ENCODE measurements around the gene EI24. TPM values are rescaled to one million over a fixed set of nuclear protein-coding genes. Genes with fewer than 3 reads are reported as not detected.

Gene EI24
- total and polyA plus RNA-seq, 9 of the 15 experiments (the other 6 are each of a cell fraction or from before 2014, with no cell fraction given) = 50.4 to 260 (median 168) TPM

GRCh38 chr11:125554038-125554437 lies 15.2 kb upstream of the EI24 start (continued):
- no peak for TF ChIP-seq RBM15 (IDR thresholded peaks at IDR 0.05; ENCODE audit: insufficient read depth, low read length)
- TF ChIP-seq ZC3H8 (IDR thresholded peaks at IDR 0.05) = no peak
- no peak for TF ChIP-seq BACH1 (tag; IDR thresholded peaks at IDR 0.05)
- TF ChIP-seq NEUROD1 (IDR thresholded peaks at IDR 0.05; ENCODE audit: borderline replicate concordance, low read depth, low read length, partially characterized antibody) = peak; percentile 40
- TF ChIP-seq HCFC1 (IDR thresholded peaks at IDR 0.05; ENCODE audit: low read depth, low read length) = no peak
- no peak for TF ChIP-seq ERF (CRISPR knock-in tag; IDR thresholded peaks at IDR 0.05)
- TF ChIP-seq ELF2 (CRISPR knock-in tag; IDR thresholded peaks at IDR 0.05) = no peak
- peak; percentile 98 for TF ChIP-seq ZNF592 (IDR thresholded peaks at IDR 0.05)
- TF ChIP-seq NR2C2 (CRISPR knock-in tag; IDR thresholded peaks at IDR 0.05) = peak; percentile 72; the same call in 1 of the 2 replicates
- TF ChIP-seq NR2C2 (tag; IDR thresholded peaks at IDR 0.05) = peak; percentile 86
- no peak for TF ChIP-seq ZEB2 (IDR thresholded peaks at IDR 0.05)
- no peak for TF ChIP-seq MEIS2 (IDR thresholded peaks at IDR 0.05; ENCODE audit: partially characterized antibody)
- TF ChIP-seq FOXA3 (CRISPR knock-in tag; conservative IDR thresholded peaks at IDR 0.05 in 1 of 2, IDR thresholded peaks at IDR 0.05 in 1 of 2) = 0 out of 4 replicates have a peak, but pooled peaks of 1 of the 2 experiments have one; percentile 28
- no peak for TF ChIP-seq DLX4 (CRISPR knock-in tag; IDR thresholded peaks at IDR 0.05)
- no peak for TF ChIP-seq ZNF444 (CRISPR knock-in tag; IDR thresholded peaks at IDR 0.05)
- TF ChIP-seq ZNF197 (CRISPR knock-in tag; IDR thresholded peaks at IDR 0.05; ENCODE audit: low read depth) = no peak
- no peak for TF ChIP-seq U2AF2 (optimal IDR thresholded peaks at IDR 0.05; ENCODE audit: low read depth, low read length)
- TF ChIP-seq NFIC (IDR thresholded peaks at IDR 0.05) = no peak
- TF ChIP-seq DMBX1 (CRISPR knock-in tag; IDR thresholded peaks at IDR 0.05; ENCODE audit: borderline replicate concordance) = peak; percentile 82
- TF ChIP-seq ZNF311 (CRISPR knock-in tag; IDR thresholded peaks at IDR 0.05) = no peak
- no peak for TF ChIP-seq EGR1 (conservative IDR thresholded peaks at IDR 0.05)
- no peak for TF ChIP-seq ZNF584 (CRISPR knock-in tag; IDR thresholded peaks at IDR 0.05; ENCODE audit: low read depth)
- peak; percentile 70 for TF ChIP-seq EP400 (IDR thresholded peaks at IDR 0.05)
- no peak for TF ChIP-seq HNRNPK (IDR thresholded peaks at IDR 0.05; ENCODE audit: low read depth, low read length, poor library complexity, severe bottlenecking)
- TF ChIP-seq RB1 (IDR thresholded peaks at IDR 0.05; ENCODE audit: low read depth) = peak; percentile 43; the same call in 1 of the 2 replicates
- peak; percentile 59 to 65; a peak in 3 of 4 replicates for TF ChIP-seq MNT (conservative IDR thresholded peaks at IDR 0.05)
